Measurements from ENCODE around the gene LPAR3.
A peak's percentile ranks its signal among the peaks of the same experiment; 100 is the strongest.

Gene LPAR3

GRCh38 chr1:84823991-84824390, 69.0 kb downstream of the LPAR3 start:
- DNase-seq, result no peak

- DNase-seq, result no peak
Measured at GRCh38 chr1:84823511-84823910, 69.5 kb downstream of the LPAR3 start.

GRCh38 chr1:84810343-84810742, 82.7 kb downstream of the LPAR3 start:
- no peak for DNase-seq

- DNase-seq, result no peak
Measured at GRCh38 chr1:84809023-84809422, 84.0 kb downstream of the LPAR3 start.

- DNase-seq, result no peak
Measured at GRCh38 chr1:84803604-84804003, 89.4 kb downstream of the LPAR3 start.

GRCh38 chr1:84802567-84803232, 90.3 kb downstream of the LPAR3 start:
- no peak for DNase-seq

- no peak for DNase-seq
Measured at GRCh38 chr1:84800090-84801073, 92.6 kb downstream of the LPAR3 start.

- no peak for DNase-seq
Measured at GRCh38 chr1:84797603-84798002, 95.4 kb downstream of the LPAR3 start.

GRCh38 chr1:84795966-84796600, 96.9 kb downstream of the LPAR3 start:
- DNase-seq, result no peak

GRCh38 chr1:84795213-84795612, 97.8 kb downstream of the LPAR3 start:
- DNase-seq, result no peak

GRCh38 chr1:84792421-84792820, 100.6 kb downstream of the LPAR3 start:
- DNase-seq, result no peak

- DNase-seq, result no peak
Measured at GRCh38 chr1:84789014-84789413, 104.0 kb downstream of the LPAR3 start.

GRCh38 chr1:84785271-84786036, 107.6 kb downstream of the LPAR3 start:
- DNase-seq, result no peak

GRCh38 chr1:84782881-84783280, 110.1 kb downstream of the LPAR3 start:
- no peak for DNase-seq

- DNase-seq, result peak; percentile 20
Measured at GRCh38 chr1:84781946-84782771, 110.8 kb downstream of the LPAR3 start.

GRCh38 chr1:84780000-84780716, 112.8 kb downstream of the LPAR3 start:
- no peak for DNase-seq

GRCh38 chr1:84776639-84777038, 116.4 kb downstream of the LPAR3 start:
- no peak for DNase-seq

- DNase-seq, result no peak
Measured at GRCh38 chr1:84775535-84775920, 117.5 kb downstream of the LPAR3 start.

- DNase-seq, result no peak
Measured at GRCh38 chr1:84774669-84775534, 118.1 kb downstream of the LPAR3 start.

- DNase-seq, result no peak
Measured at GRCh38 chr1:84773933-84774497, 119.0 kb downstream of the LPAR3 start.
